HL-60 (cell line): ENCODE results near the gene MAPK10.

Experiments used
- CTCF ChIP-seq: IDR thresholded peaks from one replicate; pipeline ENCODE4 v1.5.1; 2011; ENCODE audit warnings: low read length, control low read depth, inconsistent platforms; ENCODE audit not compliant: insufficient read depth
- POLR2AphosphoS5 ChIP-seq: IDR thresholded peaks from 2 replicates; pipeline ENCODE4 v1.6.1; 2012; ENCODE audit warnings: low read depth
- SPI1 ChIP-seq: IDR thresholded peaks from 2 replicates; pipeline ENCODE4 v1.6.1; 2012; ENCODE audit warnings: low read depth, mild to moderate bottlenecking, borderline replicate concordance

GRCh38 chr4:86389664-86390063 is 29.8 kb upstream of the MAPK10 start:
- TF ChIP-seq CTCF (no peak), POLR2AphosphoS5 (no peak), SPI1 (no peak)
